ENCODE data around the gene WDR82.

GRCh38 chr3:52221563-52222318 lies 56.7 kb downstream of the WDR82 start:
- TF ChIP-seq ZNF324 (CRISPR knock-in tag; IDR thresholded peaks at IDR 0.05) = no peak
- no peak for TF ChIP-seq KLF10 (CRISPR knock-in tag; IDR thresholded peaks at IDR 0.05)
- TF ChIP-seq PHF8 (IDR thresholded peaks at IDR 0.05; ENCODE audit: borderline replicate concordance, low read length) = no peak
- TF ChIP-seq TFE3 (CRISPR knock-in tag; IDR thresholded peaks at IDR 0.05) = no peak
- no peak for TF ChIP-seq ZNF174 (CRISPR knock-in tag; IDR thresholded peaks at IDR 0.05)
